ENCODE results near the gene CEBPE.

CEBPE gene

DNA sequence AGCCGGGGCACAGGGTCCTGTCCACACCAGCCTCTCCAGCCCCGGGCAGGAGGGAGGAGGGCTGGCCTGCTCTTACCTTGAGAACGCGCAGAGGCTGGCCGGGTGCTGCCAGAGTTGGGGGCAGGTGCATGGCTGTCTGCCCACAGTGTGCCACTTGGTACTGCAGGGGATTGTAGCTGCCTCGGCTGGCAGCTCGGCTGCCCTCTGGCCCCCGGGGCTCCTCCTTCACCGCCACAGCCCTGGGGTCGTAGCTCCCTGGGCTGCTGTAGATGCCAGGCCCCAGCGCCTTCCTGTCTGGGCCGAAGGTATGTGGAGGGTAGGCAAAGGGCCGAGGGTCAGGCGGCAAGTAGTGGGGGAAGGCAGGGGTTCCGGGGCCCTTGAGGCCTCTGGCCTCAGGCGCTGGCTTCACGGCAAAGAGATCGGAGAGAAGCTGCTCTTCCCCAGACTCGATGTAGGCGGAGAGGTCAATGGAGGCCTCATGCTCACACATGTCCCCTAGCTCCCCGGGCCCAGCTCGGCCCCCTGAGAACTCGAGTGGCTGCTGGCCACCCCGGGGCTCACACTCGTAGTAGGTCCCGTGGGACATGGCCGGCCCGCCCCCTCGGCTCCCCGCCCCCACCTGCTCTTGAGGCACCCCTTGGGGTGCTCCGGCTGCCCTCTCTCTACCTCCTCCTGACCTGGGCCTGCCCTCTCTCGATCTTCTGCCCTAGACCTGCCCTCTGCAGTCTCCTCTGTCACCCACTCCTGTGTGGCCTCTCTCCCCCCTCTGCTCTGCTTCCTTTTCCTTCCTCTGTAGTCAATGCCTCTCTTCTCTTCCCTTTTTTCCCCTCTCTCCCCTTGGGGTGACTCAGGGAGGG lies at the start of gene CEBPE:
Gene CEBPE (minus strand): TSS at position 750 of the 857 bp plus-strand sequence. CDS start 164 bp downstream, at position 586.
- DNase-seq: no peak

DNA sequence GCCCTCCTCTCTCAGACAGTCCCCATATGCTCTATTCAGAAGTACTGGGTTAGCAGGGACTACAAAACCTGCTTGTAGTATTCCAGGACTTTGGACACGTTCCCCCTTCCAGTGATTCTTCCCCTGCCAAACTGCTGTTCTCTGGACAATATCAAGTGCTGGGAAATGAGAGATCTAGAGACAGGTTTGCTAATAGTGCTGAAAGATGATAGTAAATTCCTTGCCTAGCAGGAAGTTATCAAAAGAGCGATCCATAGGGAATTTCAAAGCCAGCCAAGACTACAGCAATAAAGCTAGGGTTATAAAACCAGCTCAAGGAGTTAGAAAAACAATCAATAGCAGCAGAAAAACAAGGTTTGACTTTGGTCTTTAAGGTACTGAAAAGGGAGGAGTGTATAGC lies 49.2 kb upstream of the CEBPE start:
- DNase-seq: no peak

DNA sequence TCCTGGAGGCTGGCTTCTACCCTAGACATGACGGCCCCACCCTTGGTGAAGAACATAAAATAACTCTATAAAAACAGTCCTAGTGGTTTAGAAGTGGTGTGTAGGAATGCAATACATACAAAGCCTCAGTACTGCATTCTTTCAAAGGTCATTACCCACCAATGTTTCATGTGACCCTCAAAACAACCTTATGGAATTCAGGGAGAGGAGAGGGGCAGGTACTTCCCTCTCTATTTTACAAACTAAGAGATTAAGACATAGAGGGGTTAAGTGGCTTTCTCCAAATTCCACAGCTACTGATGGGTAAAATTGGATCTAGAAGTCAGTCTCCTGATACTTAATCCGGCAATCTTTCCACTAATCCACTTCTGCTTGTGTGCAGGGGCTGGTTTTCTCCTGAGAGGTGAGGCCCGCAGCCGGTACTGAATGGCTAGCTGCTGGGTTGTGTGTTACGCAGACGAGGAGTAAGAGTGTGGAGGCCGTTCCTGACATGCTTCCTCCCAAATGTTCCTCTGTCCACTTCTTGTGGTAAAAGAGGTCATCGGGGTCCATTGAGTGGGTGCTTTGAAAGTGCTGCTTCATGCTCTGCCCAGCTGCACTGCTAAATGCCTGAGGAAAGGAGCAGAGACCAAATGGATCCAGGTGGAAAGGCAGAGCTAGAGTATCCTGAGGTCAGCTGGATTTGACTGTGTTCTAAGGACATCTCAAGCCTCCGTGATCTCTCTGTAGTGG lies 48.2 kb upstream of the CEBPE start:
- DNase-seq: no peak

DNA sequence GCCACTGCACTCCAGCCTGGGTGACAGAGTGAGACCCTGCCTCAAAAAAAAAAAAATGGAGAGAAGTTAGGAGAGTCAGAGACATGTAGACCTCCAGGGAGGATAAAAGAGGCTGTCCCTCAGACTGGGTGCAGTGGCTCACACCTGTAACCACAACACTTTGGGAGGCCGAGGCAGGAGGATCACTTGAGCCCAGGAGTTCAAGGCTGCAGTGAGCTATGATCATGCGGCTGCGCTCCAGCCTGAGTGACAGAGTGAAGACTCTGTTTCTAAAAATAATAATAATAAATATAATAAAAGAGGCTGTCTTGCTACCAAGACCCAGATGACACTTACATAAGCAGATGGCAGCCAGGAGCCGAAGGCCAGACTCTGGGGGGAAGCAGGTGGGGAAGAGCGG lies 45.9 kb upstream of the CEBPE start:
- DNase-seq: no peak

DNA sequence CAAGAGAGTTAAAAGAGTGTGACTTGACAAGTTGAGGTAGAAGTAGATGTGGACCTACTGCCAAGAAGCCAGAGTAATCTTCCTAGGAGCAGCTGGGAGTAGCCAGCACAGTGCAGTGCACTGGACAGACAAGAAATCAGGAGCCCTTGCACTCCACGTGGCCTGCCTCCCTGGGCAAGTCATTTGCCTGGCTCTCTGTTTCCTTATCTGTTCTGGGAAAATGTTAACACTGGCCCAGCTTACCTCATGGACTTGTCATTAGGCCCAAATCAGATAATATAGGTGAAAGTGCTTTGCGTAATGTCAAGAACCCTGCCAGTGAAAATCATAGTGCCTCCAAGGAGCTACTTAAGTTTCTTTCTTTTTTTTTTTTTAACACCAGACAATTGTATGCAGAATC lies 45.2 kb upstream of the CEBPE start:
- DNase-seq: no peak

DNA sequence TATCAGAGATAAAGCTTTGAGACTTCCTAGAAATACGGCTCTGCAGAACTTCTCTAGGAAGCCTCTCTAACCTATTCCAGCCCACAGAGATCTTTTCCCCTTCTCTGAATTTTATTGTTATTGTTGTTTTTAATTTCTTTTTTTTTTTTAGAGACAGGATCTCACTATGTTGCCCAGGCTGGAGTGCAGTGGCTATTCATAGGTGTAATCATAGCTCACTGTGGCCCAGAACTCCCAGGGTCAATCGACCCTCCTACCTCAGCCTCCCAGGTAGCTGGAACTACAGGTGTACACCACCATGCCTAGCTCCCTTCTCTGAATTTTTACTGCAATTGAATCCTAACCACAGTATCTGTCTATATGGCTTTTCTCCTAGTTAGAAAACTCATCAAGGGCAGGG lies 44.8 kb upstream of the CEBPE start:
- no peak for DNase-seq

DNA sequence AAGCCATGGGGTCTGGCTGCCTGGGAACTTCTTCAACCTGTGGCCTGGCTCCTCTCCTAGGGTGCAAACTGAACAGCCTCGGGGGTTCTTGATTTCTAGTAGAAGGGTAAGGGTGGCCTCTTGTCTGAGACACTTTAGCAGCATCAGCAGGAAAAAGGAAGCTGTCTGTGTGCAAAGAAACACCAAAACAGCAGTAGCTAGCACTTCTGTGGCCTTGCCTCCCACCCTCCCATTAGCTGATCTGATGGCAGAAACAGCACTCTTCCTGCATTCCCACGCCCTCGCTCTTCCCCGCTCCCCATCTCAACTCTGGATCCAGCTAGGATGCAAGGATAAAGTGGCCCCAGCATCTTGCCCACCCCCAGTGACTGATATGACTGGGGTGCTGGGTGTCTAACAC lies 43.7 kb upstream of the CEBPE start:
- DNase-seq: no peak

DNA sequence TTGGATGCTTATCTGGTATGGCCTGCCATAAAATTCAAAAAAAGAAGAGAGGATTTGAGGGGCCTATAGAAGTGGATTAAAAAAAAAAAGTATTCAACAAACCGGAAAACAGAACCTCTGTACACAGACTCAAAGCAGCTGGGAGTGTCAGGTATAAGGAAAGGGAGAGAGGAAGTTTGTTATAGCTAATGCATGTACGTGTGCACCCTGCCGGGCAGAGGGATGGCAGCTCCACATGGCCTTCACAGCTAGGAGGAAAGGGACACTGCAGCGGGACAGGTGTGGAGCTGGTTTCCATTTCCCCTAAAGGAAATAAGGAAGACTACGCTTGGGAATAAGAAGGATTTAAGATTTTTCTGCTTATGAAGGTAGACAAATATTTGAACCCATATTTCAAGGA lies 43.0 kb upstream of the CEBPE start:
- DNase-seq: no peak

DNA sequence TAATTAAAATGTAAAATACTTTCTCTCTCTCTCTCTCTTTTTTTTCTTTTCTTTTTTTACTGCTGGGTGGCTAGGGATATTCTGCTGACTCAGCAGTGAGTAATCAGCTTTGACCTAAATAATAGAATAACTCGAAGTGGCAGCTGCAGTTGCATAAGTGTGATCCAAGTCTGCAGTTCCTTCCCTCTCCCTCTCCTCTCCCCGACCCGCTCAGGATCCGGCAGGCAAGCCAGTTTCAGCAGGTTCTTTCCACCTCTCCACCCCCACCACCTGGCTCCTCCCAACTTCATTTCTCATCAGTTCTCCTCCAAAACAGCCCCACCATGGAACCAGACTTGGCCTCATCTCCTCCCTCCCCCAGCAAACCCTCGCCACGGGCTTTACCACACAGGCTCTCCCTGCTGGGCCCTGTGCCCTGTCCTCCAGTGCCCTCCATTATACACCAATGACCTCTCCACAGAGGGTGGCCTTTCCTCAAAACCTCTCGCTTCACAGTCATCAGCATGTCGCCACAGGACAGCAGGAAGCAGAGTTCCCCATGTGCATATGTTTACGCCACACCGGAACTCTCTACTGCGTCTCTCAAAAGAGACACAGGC lies 42.0 kb upstream of the CEBPE start:
- no peak for DNase-seq

DNA sequence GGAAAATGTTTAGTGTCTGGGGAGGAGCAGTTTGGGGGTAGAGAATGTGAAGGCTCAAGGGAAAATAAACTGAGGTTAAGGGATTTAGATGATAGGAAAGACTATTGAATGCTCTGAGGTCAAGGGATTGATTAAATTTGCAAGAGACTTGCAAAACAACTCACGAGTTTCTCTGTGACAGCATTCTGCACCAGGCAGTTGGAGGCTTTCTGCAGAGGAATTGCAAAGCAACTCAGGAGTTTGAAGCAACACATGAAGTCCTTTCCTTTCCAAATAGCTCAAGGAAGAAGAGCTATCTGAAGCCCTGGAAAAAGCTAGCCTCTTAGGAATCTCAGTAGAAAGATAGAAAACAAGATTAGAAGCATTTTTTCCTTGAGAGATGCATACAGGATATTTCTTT lies 40.5 kb upstream of the CEBPE start:
- no peak for DNase-seq

DNA sequence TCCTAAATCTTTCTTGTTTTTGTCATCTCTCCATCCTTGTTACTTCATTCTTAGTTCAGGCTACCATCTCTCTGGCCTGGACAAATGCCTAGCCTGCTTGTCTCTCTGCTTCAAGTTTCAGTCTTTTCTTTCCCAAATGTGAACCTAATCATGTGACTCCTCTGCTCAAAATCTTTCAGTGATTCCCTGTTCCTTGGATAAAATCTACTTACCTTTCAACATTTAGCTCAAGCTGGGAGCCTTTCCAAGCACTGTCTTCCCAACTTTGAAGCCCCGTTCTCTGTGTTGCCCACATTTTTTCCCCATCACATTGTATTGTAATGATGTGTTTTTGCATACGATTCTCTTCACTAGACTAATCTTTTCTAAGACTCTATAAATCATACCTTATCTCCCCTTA lies 39.7 kb upstream of the CEBPE start:
- no peak for DNase-seq

DNA sequence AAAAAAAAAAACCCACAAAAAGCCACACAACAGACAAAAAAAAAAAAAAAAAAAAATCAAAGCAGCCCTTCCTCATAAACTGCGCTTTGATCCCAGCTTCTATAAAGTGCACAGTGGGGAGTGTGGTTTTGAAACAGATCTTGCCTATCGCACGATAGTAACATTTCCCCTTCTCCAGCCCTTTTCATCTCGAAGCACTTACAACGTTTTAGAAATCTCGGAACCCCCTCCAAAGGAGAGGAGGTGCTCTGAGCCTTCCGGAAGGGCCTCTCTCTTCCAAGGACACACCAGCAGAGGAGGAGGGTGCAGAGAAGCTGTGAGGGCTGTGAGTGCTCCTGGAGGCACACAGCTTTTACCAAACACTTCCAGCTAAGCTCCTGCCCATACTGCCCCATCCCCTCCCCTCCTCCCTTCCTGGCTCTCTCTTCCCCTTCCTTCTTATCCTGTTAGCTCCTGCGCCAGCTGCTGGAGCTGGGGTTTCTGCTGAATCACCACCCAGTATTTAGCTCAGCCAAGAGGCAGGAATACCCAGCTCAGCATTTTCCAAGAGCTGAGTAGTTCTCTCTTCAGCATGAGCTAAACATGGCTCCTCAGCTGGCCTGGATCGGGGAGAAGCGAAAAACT lies 36.0 kb upstream of the CEBPE start:
- DNase-seq: peak; percentile 26

DNA sequence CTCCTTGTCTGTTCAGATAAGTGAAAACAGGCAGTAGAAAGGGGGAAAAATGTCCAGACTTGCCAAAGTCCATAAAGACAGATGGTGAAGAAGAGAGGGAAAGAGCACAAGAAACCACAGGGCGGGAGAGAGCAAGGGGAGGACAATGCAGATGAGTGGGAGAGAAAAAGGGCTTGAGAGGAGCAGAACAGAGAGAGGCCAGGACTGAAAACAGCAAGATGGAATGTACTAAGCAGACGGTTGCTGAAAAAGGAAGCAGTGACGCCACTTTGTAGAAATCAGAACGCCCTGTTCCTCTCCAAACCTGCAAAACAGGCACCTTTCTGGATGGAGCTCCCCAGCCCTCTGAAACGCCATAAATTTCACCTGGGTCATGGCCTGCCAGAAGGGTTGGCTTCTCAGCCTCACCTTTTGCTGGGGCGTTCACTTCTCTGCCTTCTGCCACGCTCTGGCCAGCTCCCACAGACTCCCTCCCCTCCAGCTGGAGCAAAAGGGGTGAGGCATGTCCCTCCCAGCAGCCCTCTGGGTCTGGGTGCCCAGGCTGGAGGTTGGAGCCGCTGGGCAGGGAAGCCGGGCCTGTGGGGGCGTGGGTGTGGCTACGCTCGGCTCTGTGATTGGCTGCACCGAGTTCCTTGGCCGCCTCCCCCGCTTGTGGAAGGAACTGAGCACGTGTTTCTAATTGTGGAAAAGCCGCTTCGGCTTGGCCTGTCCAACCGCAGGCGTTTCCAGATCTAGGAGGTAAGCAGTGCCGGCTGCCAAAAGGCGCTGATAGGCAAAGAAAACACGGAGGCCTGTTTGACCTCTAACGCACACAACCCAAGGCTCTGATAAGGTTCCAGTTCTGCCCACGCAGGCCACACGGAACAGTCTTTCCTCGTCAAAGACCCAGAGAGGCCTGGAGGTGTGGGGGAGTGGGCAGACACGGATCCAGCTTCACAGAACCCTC lies 35.1 kb upstream of the CEBPE start:
- no peak for DNase-seq

DNA sequence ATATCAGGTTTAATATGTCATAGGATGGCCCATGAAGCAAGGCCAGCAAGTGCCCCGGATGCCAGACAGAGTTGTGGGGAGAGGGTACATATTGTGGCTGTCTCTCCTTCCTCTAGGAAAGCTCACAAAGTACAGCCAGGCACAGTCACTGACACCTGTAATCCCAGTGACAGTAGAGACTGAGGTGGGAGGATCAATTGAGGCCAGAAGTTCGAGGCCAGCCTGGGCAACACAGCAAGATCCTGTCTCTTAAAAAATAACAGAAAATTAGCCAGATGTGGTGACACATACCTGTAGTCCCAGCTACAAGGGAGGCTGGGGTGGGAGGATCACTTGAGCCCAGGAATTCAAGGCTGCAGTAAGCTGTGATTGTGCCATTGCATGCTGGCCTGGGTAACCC lies 32.3 kb upstream of the CEBPE start:
- DNase-seq: no peak

DNA sequence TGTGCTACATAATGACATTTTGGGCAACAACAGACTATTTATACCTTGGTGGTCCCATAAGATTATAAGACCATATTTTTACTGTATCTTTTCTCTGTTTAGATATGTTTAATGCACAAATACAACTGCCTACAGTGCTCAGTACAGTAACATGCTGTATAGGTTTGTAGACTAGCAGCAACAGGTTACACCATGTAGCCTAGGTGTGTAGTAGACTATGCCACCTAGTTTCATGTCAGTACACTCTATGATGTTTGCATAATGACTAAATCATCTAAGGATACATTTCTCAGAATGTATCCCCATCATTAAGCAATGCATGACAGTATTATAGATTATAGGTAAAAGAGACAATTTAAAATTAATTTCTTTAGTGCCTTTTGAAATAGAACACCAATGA lies 30.7 kb upstream of the CEBPE start:
- DNase-seq: no peak

DNA sequence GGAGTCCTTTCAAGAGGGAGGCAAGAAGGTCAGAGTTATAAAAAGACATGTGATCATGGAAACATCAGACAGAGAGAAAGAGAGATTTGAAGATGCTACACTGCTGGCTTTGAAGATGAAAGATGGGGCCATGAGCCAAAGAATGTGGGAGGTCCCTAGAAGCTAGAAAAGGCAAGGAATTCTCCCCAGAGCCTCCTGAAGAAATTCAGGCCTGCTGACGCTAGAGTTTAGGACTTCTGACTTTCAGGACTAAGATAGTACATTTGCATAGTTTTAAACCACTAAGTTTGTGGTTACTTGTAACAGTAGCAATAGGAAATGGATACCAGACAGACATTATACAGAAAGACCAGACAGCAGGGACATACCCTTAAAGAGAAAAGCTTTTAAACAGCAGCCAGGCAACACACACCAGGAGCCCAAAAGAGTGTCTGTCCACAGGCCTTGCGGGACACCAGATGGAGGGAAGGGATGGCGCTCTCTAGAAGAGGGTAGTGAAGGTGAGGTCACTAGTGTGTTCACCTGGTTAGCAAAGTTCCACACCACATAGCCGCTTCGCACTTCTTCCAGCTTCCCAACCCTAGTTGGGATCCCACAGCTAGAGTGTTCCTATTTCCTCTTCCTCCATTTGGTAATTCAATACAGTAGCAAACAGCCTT lies 29.7 kb upstream of the CEBPE start:
- DNase-seq: no peak

DNA sequence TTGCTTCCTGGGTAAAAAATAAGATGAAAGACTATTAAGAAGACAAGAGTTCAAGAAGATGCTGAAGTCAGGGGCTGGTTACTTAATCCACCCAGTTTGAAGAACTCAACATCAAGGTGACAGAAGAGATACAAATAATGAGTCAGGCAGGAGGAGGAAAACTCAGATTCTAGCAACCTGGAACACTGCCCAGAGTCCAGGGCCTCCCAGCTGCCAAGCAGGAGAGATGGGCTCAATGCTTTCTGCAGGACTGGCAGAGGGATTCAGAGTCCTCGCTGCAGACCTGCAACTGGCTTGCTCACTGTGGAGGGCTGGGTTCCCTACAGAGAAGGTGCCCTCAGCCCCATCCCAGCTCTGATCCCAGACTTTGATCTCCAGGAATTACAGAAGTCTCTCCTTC lies 28.6 kb upstream of the CEBPE start:
- no peak for DNase-seq

DNA sequence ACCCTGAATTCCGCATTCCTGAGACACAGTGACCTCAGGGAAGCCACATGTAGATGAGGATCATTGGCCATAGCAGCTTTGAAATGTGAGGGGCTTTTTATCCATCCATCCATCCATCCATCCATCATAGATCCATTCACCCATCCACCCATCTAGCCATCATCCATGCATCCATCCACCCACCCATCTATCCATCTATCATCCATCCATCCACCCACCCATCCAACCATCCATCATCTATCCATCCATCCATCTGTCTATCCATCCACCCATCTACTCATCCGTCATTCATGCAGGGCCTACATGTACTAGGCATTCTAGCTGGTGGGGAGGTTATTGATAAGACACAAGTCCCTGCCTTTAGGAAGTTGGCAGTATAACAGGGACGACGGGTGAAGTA lies 27.9 kb upstream of the CEBPE start:
- no peak for DNase-seq

DNA sequence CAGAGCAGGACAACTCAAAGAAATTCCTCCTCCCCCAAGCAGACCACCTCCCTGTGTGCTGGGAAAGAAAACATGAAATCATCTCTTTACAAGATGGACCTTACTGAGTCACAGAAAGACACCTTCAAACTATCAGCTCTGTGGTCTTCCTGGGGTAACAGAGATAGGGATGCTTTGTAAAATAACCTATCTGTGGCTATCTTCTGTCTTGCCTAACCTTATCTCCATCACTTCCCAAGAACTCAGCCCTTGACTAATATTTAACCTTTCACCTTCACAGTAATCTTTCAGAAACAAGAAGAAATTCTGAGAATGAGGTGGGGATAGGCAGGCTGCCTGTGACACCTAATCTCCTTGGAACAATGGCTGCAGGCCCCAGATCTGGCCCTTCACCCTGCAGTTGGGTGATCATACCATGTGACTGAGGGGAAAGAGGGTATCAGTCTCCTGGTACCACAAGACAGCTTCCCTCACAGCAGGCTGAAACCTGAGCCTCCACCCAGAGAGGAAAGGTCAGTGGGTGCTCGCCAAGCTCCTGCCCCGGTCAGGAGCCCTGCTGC lies 27.4 kb upstream of the CEBPE start:
- DNase-seq: no peak

DNA sequence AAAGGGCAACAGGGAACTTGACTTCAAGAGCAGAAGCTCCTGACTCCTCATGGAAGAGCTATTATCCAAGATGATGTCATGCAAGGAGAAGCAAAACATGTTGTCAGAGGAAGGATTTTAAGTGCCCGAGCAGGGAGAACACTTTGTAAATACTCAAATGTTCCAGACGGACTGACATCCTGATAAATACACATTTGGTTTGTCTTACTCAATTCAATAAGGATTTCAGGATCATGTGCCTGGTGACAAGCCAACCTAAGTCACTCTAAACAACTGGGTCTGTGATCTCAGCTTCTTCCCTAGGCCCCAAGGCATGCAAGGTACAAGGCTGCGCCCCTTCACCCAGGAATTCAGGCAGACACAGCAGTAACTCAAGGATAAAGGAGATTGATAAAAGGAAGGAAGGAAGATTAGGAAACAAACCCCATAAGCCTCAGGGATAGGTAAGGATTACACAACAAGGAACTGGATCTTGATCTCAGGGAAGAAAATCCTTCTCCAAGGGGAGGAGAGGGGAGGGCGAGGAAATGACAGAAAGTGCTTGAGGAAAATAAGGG lies 26.8 kb upstream of the CEBPE start:
- DNase-seq: no peak

DNA sequence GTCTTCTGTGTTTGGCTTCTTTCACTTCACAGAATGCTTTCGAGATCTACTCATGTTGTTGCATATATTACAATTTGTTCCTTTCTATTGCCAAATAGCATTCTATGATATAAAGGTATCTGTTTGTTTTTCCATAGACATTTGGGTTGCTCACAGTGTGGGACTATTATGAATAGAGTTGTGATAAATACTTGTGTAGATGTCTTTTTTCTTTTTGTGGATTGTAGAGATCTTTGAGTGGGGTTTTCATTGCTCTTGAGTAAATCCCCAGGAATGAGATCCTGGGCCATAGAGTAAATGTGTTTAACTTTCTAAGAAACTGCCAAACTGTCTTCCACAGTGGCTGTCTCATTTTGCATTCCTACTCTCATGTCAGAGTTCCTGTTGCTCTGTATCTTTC lies 24.9 kb upstream of the CEBPE start:
- DNase-seq: no peak

Data from NCI-H510A (cell line).